ENCODE measurements around the gene INHBC.
"Not testable (repeated sequence)": the region's sequence is repeated elsewhere in the genome, so short reads cannot be mapped to it uniquely, and the experiment has no call there.

The INHBC gene

GRCh38 chr12:57430112-57430930 lies 4.3 kb upstream of the INHBC start:
- DNase-seq: peak in 3 of 5 donors; percentile 36 to 64 (median 42)

DNA sequence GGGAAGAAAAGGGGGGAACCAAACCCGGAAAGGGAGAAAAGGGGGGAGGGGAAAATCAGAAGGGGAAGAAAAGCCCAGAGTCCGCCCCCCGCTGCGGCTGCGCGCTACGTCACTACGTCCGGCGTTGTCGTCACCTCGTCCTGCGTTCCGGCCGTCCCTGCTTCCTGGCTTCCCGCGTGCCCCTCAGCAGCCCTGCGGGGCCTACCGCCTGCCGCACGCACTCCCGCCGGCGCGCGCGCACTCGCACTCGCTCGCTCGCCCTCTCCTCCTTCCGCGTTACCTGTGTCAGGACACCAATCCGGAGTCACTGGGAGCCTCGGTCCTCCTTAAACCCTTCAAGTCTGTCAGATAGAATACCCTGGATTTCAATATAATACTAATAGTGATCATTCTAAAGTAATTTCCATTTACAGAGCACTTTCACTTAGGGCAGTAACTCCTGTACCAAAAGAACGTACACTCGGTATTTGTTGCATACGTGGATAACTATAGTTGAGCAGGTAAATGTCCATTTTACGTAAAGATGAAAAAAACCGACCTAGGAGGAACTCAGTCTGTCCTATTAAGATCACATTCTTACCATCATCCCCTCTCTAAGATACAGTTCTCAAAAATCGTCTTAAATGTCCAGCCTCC lies 3.5 kb upstream of the INHBC start, which contains the start of gene R3HDM2:
R3HDM2 (minus strand) TSS at position 113 of the 636 bp plus-strand sequence. CDS start 120,615 bp downstream, outside the sequence.
- peak; percentile 89 to 96 (median 92) for DNase-seq

DNA sequence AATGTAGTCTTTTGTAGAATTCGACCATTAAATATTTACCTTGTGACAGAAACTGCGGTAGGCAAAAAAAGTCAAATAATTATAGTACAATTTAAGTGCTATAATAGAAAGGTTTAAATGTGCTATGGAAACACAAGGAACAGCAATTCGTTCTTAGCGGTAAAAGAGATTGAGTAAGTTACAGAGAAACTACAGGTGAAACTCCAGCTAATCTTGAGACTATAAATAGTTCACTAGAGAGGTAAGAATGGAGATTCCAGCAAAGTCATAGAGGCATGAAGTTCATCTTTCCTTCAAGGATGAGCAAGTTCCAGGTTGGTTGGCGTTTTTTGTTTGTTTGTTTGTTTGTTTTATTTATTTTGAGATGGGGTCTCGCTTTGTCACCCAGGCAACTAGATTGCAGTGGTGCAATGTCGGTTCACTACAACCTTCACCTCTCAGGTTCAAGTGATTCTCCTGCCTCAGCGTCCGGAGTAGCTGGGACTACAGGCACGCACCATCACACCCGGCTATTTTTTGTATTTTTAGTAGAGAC lies 2.9 kb upstream of the INHBC start:
- DNase-seq: no peak

- no peak for DNase-seq
Measured at GRCh38 chr12:57433370-57433769, 1.2 kb upstream of the INHBC start.

DNA sequence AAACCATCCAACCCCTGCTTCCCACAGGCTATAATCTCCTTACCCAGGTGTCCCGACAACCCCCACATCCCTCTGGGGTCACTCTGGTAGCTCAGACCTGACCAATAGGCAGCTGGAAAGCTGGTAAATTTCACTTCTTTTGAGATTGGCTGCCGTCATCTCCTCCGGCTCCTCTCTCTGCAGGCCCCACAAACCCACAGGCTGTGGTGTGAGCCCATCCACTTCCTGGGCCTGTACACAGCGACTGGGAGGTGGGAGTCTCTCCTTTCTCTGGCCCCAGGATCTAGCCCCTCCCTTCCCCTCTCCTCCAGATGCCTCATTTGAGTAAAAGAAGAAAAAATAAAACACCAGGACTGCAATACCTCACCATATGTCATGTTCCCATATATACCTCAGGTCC lies 709 bp downstream of the INHBC start:
- no peak for DNase-seq

DNA sequence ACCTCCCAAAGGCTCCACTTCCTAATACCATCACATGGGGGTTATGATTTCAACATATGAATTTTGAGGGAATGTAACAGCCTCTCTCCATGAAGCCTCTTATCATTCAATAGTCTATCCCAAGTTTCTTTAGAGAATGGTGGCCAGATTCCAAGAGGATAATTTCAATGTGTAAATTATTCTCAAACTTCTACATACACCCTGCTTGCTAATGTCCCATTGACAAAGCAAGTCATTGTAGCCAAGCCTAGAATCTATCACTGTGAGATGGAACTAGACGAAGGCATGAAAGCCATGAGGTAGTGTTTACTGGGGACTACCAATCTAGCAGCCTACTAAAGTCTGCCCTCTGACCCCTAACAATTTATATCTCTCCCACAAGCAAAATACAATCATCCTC lies 3.8 kb downstream of the INHBC start:
- DNase-seq: no peak

DNA sequence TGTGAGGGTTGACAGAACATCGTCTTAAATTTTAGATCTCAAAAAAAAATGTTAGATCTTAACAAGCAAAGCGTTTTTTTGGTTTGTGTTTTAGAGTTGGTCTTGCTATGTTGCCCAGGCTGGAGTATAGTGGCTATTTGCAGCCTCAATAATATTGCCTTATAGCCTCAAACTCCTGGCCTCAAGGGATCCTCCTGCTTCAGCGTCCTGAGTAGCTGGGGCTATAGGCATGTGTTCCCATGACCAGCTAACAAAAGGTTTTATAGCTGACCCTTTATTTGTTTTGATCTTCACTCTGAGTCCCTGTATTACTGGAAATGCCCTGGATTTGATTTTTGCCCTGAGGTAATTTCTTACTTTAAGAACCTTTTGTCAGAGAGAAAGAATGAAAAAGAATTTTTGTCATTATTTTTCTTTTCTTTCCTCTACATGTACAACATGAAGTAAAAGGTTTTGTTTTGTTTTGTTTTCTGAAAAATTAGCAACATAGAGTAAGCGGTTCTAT lies 5.2 kb downstream of the INHBC start:
- DNase-seq: no peak

DNA sequence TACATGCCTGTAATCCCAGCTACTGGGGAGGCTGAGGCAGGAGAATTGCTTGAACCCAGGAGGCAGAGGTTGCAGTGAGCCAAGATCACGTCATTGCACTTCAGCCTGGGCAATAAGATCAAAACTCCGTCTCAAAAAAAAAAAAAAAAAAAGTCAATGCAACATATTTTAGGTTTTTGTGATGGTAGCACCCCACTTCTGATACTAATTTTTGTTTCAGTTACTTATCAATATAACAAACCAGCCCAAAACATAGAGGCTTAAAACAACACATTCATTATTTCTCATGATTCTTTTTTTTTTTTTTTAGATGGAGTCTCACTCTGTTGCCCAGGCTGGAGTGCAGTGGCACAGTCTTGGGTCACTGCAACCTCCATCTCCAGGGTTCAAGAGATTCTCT lies 6.8 kb downstream of the INHBC start:
- DNase-seq: not testable (repeated sequence)

DNA sequence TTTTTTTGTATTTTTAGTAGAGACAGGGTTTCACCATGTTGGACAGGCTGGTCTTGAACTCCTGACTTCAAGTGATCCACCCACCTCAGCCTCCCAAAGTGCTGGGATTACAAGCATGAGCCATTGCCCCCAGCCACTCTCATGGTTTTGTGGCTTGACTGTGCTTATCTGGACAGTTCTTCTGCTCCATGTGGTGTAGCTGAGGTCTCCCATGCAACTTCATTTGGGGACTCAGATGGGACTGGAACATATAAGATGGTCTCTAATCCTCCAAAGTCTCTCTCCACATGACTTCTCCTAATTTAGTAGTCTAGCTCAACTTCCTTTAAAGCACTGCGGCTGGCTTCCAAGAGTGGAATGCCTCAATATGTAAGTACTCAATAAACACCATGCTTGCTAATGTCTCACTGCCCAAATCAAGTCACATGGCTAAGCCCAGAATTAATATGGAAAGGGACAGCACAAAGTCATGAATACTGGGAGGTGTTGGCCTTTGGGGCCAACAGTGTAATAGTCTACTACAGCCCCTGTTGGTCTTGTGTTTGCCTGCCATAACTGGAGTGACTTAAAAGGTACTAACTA lies 7.4 kb downstream of the INHBC start:
- no peak for DNase-seq

DNA sequence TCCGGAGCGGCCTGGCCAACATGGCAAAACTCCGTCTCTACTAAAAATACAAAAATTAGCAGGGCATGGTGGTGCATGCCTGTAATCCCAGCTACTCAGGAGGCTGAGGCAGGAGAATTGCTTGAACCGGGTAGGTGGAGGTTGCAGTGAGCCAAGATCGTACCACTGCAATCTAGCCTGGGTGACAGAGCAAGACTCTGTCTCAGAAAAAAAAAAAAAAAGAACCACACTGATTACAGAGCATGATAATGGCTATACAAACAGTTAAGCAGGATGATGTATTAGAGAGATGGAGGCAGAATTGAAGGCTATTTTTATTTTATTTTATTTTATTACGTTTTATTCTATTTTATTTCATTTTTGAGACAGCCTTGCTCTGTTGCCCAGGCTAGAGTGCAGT lies 9.8 kb downstream of the INHBC start:
- not testable (repeated sequence) for DNase-seq

DNA sequence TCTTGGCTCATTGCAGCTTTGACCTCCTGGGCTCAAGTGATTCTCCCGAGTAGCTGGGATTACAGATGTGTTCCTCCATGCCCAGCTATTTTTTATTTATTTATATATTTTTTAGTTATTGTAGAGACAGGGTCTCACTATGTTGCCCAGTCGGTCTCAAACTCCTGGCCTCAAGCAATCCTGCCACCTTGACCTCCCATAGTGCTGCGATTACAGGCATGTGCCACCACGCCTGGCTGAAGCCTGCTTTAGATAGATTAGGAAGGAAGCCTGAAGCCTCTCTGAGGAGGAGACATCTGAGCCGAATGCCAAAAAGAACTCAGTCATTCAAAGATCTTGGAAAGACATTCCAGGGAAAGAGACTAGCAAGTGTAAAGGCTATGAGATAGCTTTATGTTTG lies 10.2 kb downstream of the INHBC start:
- no peak for DNase-seq

DNA sequence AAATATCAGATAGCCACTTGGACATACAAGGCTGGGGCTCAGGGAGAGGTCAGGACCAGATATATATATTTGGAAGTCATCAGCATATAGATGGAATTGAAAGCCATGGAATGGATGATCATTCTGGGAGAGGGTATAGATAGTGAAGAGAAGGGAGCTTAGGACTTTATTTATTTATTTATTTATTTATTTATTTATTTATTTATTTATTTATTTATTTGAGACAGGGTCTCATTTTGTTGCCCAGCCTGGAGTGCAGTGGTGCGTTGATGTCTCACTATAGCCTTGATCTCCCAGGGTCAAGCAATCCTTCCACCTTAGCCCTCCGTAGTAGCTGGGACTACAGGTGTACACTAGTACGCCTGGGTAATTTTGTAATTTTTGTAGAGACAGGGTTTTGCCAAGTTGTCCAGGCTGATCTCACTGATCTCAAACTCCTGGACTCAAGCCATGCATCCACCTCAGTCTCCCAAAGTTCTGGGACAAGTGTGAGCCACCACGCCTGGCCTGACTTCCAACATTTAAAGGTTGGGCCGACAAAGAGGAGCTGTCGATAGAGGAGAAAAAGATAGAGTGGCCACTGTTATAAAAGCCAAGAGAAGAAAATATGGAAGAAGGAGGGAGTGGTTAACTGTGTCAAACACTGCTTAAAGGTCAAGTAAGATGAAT lies 11.8 kb downstream of the INHBC start:
- DNase-seq: no peak

- DNase-seq: no peak
Measured at GRCh38 chr12:57448669-57449068, 14.1 kb downstream of the INHBC start.

- no peak for DNase-seq
Measured at GRCh38 chr12:57449375-57449774, 14.8 kb downstream of the INHBC start.

GRCh38 chr12:57450057-57450456 lies 15.5 kb downstream of the INHBC start:
- DNase-seq: no peak

GRCh38 chr12:57451233-57451778 lies 16.7 kb downstream of the INHBC start:
- DNase-seq: no peak

DNA sequence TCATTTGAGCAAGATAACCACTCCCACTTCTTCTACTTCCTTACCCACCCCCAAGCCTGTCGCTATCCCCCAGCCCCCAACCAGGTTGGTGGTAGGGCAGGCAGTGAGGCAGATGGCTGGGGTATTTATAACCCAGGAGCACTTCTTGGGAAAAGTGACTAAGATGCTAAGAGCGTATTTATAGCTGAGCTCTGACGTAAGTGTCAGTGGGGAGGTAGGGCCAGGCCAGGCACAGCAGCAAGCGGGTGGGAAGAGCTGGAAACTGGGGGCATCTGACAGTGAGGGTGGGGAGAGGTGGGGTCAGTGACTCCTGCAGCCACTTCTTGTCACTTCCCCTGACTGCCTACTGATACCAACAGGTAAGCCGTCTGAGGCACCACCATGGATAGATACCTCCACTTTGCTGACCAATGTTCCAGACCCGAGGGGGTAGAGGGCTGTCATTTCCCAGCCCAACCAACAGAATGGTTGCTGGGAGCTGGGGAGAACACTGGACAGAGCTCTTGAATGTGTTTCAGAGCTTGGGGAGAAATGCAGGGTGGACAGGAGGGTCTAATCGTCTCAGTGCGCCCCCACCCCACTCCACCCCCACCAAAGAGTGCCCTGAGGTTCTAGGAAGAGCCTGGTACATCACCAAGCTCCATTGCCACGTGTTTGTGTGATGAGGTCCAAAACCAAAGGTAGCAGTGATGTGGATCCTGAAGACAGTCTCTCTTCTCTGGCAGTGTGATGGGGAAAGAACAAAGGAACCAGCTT lies 17.8 kb downstream of the INHBC start:
- no peak for DNase-seq

DNA sequence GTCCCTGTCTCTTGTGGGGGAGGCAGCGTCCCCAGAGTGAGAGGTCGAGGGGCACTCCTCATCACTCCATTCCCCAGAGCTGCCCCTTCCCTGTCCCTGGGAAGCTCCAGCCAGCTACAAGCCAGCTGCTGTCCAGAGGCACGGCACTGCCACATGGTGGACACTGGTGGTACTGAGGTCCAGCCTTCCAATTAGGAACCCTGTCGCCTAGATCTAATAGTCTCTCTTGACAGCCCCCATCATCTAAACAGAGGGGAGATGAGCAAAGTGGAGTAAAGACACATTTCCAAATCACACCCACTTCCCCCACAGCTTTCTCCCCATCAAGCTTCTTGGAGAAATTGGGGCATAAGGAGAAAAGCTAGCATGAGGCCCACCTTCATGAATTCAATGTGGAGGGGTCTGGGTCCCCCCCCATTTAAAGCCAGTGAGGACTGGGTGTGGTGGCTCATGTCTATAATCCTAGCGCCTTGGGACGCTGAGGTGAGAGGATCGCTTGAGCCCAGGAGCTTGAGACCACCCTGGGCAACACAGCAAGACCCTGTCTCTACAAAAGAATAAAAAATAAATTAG lies 18.4 kb downstream of the INHBC start:
- DNase-seq: peak in 3 of 5 donors; percentile 15 to 48 (median 42)

DNA sequence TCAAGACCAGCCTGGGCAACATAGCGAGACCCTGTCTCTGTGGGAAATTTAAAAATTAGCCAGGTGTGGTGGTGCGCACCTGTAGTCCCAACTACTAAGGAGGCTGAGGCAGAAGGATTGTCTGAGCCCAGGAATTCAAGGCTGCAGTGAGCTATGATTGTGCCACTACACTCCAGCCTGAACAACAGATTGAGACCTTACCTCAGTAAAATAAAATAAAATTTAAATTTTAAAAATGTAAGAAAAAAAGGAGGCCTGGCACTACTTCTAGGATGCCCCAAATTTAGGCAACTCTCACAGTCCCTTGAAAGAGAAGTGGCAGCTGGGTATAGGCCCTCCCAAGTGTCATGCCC lies 19.6 kb downstream of the INHBC start:
- DNase-seq: no peak

GRCh38 chr12:57454566-57455373 lies 20.2 kb downstream of the INHBC start, which contains the start of gene INHBE:
TSS of gene INHBE (plus strand) at chr12:57455307. CDS start at chr12:57455537, 230 bp downstream.
- no peak for DNase-seq

Measured in T-helper 1 cell (primary cell).